Measurements from ENCODE around the gene APOB. TPM values are rescaled to one million over a fixed set of nuclear protein-coding genes. Genes with fewer than 3 reads are reported as not detected.

The APOB gene
- total RNA-seq, 1 experiment from 2014 or later: 234 TPM

DNA sequence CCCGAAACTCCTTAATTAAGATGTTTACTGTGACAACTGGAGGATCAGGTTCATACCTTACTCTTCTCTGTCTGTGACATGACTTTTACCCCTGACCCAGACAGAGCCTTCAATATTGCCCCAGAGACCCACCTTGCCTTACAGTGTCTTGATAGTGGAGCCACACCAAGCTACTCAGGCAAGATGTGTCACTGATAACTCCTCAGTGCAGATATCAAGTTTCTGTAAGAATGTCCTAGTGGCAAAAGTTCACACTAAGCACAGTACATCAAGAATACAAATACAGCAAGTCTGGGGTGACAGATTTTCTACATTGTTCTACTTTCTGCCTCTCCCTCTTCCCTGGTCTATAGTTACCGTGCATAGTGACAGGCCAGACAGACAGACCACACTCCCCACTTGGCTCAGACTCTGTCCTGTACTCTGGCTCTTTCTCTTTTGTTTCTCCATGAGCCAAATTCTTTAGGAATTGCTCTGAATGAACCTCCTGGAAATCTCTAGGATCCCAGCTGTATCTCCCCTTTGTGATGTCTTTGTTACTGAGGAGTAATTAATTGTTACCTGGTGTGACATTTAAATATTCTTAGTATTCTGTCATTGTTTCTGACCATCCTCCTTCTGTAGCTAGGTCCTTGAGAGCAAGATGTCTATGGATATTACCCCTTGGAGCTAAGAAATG, 24.1 kb upstream of the APOB start:
- Histone ChIP-seq H3K4me1 (peaks cover 20% of the 10 kb centered on the region), H3K9me3 (no peaks in the 10 kb centered on the region), H3K36me3 (ENCODE audit: control insufficient read depth, insufficient read depth, low read length) (no peaks in the 10 kb centered on the region), H3K4me3 (ENCODE audit: low read depth, low read length) (no peak overlapping the region), H3K27me3 (replicated peaks; ENCODE audit: control insufficient read depth, insufficient read depth, low read length) (no peaks in the 10 kb centered on the region)
- ChIA-PET POLR2A (no interaction called here), CTCF (no interaction called here)
- no peaks in the 10 kb centered on the region for H3K36me3 Mint-ChIP-seq (ENCODE audit: insufficient read depth, unreplicated experiment)
- no peaks in the 10 kb centered on the region for H3K9me3 Mint-ChIP-seq (ENCODE audit: unreplicated experiment)
- no peaks in the 10 kb centered on the region for H3K27me3 Mint-ChIP-seq (ENCODE audit: insufficient read depth, unreplicated experiment)
- intact Hi-C loops (cut with micrococcal nuclease; ENCODE audit: unreplicated experiment): no loop called here
- TF ChIP-seq, protein P1, sequence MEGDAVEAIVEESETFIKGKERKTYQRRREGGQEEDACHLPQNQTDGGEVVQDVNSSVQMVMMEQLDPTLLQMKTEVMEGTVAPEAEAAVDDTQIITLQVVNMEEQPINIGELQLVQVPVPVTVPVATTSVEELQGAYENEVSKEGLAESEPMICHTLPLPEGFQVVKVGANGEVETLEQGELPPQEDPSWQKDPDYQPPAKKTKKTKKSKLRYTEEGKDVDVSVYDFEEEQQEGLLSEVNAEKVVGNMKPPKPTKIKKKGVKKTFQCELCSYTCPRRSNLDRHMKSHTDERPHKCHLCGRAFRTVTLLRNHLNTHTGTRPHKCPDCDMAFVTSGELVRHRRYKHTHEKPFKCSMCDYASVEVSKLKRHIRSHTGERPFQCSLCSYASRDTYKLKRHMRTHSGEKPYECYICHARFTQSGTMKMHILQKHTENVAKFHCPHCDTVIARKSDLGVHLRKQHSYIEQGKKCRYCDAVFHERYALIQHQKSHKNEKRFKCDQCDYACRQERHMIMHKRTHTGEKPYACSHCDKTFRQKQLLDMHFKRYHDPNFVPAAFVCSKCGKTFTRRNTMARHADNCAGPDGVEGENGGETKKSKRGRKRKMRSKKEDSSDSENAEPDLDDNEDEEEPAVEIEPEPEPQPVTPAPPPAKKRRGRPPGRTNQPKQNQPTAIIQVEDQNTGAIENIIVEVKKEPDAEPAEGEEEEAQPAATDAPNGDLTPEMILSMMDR (IDR thresholded peaks at IDR 0.05; ENCODE audit: insufficient read depth in 1 of 2, low read depth in 1 of 2, low read length in 1 of 2, severe bottlenecking in 1 of 2, unreplicated experiment in 1 of 2): no peak
- DNase-seq: no peak
- BruUV-seq (replicated peaks): no TSS peak
- no peak overlapping the region for H3K27ac Mint-ChIP-seq (ENCODE audit: unreplicated experiment)
- H3K4me1 Mint-ChIP-seq (ENCODE audit: low read depth, unreplicated experiment): peaks cover 27% of the 10 kb centered on the region
- no peak overlapping the region for H3K4me3 Mint-ChIP-seq (ENCODE audit: unreplicated experiment)

DNA sequence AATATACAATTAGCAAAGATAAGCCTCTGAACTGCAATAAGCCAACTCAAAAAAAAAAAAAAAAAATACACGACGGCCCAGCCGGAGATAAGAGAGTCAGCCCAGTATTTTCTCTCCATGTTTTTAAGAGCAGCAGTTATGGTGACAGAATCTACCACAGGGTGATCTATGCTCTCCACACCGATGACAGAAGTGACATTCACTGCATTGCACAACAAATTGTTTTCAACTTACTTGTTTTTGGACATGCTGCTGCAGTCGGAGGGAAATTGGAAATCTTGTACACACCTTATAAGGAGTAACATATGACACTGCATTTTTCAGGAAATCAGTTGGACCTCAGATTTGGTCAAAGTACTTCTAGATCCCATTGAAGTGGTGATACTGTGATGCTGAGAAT, 23.3 kb upstream of the APOB start:
- intact Hi-C loops (cut with micrococcal nuclease; ENCODE audit: unreplicated experiment): no loop called here
- Histone ChIP-seq H3K36me3 (ENCODE audit: control insufficient read depth, insufficient read depth, low read length) (no peaks in the 10 kb centered on the region), H3K4me3 (ENCODE audit: low read depth, low read length) (no peak overlapping the region), H3K27me3 (replicated peaks; ENCODE audit: control insufficient read depth, insufficient read depth, low read length) (no peaks in the 10 kb centered on the region), H3K9me3 (no peaks in the 10 kb centered on the region), H3K4me1 (peaks cover 20% of the 10 kb centered on the region)
- CTCF ChIA-PET: no interaction called here
- POLR2A ChIA-PET: no interaction called here
- Mint-ChIP-seq H3K36me3 (ENCODE audit: insufficient read depth, unreplicated experiment) (no peaks in the 10 kb centered on the region), H3K27ac (ENCODE audit: unreplicated experiment) (no peak overlapping the region), H3K4me1 (ENCODE audit: low read depth, unreplicated experiment) (peaks cover 27% of the 10 kb centered on the region), H3K9me3 (ENCODE audit: unreplicated experiment) (no peaks in the 10 kb centered on the region), H3K27me3 (ENCODE audit: insufficient read depth, unreplicated experiment) (no peaks in the 10 kb centered on the region), H3K4me3 (ENCODE audit: unreplicated experiment) (no peak overlapping the region)
- TF ChIP-seq, protein P1 (IDR thresholded peaks at IDR 0.05; ENCODE audit: insufficient read depth in 1 of 2, low read depth in 1 of 2, low read length in 1 of 2, severe bottlenecking in 1 of 2, unreplicated experiment in 1 of 2): no peak
- DNase-seq: no peak
- no TSS peak for BruUV-seq (replicated peaks)

DNA sequence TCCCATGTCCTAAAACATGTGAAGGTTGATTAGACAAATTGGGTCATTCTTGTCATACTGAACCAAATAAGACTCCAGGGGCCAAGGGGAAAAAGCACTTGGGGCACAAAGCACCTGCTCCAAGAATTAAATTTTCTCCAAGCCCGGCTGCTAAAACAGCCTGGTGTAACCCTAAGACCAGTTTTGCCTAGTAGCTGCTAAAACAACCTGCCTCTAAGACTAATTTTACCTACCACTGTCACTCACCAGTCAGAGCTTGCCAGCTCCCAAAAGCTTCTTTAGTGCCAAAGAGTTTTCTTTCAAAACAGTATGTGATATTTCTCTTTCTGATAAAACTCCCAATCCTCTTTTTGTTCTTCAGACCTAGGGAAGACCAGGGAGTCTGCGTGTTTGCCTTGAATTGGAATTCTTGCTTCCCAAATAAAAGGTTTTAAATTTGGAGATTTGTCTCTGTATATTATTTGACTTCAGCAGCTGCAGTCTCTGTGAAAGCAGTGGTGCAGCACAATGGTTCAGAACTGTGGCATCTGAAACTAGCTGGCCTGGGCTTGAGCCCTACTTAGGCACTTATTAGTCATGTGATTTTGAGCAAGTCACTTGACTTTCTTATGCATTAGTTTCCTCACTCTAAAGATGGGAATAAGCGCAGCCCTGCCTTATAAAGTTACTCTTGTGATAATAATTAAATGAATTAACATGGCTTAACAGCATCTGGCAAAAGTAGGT, 16.2 kb upstream of the APOB start:
- TF ChIP-seq, protein P1 (IDR thresholded peaks at IDR 0.05; ENCODE audit: insufficient read depth in 1 of 2, low read depth in 1 of 2, low read length in 1 of 2, severe bottlenecking in 1 of 2, unreplicated experiment in 1 of 2): no peak
- no peaks in the 10 kb centered on the region for H3K36me3 Mint-ChIP-seq (ENCODE audit: insufficient read depth, unreplicated experiment)
- no TSS peak for BruUV-seq (replicated peaks)
- no peaks in the 10 kb centered on the region for H3K36me3 ChIP-seq (ENCODE audit: control insufficient read depth, insufficient read depth, low read length)
- no peak overlapping the region for H3K4me3 ChIP-seq (ENCODE audit: low read depth, low read length)
- peaks cover 7% of the 10 kb centered on the region for H3K4me1 Mint-ChIP-seq (ENCODE audit: low read depth, unreplicated experiment)
- H3K4me3 Mint-ChIP-seq (ENCODE audit: unreplicated experiment): no peak overlapping the region
- H3K4me1 ChIP-seq: peaks cover 21% of the 10 kb centered on the region
- no peak overlapping the region for H3K27ac Mint-ChIP-seq (ENCODE audit: unreplicated experiment)
- no peaks in the 10 kb centered on the region for H3K27me3 Mint-ChIP-seq (ENCODE audit: insufficient read depth, unreplicated experiment)
- no peaks in the 10 kb centered on the region for H3K9me3 ChIP-seq
- ChIA-PET CTCF (no interaction called here), POLR2A (no interaction called here)
- H3K27me3 ChIP-seq (replicated peaks; ENCODE audit: control insufficient read depth, insufficient read depth, low read length): no peaks in the 10 kb centered on the region
- no peaks in the 10 kb centered on the region for H3K9me3 Mint-ChIP-seq (ENCODE audit: unreplicated experiment)
- intact Hi-C loops (cut with micrococcal nuclease; ENCODE audit: unreplicated experiment): loop anchor here (5.0 kb wide), 1 partner anchor 212 kb away; no protein-coding TSS in a partner anchor
- no peak for DNase-seq

Measured in Caco-2 (cell line).